Measurements from ENCODE around the gene DLGAP1. TPM values are rescaled to one million over a fixed set of nuclear protein-coding genes. Genes with fewer than 3 reads are reported as not detected.

DLGAP1 gene
- total and polyA plus RNA-seq, 2 of the 4 experiments (the other 2 are of a cell fraction) = under 0.01 to 0.09 TPM

- TF ChIP-seq POLR2A (IDR thresholded peaks at IDR 0.05; ENCODE audit: low read depth, low read length) = no peak
- TF ChIP-seq MAZ (IDR thresholded peaks at IDR 0.05; ENCODE audit: borderline replicate concordance, low read depth, low read length) = no peak
- no peak for TF ChIP-seq MAFK (IDR thresholded peaks at IDR 0.05; ENCODE audit: low read depth, low read length)
- TF ChIP-seq CEBPB (IDR thresholded peaks at IDR 0.05; ENCODE audit: low read depth, low read length) = no peak
- no peak for TF ChIP-seq RCOR1 (IDR thresholded peaks at IDR 0.05; ENCODE audit: insufficient replicate concordance, low read length)
- TF ChIP-seq SMC3 (IDR thresholded peaks at IDR 0.05; ENCODE audit: low read depth, low read length) = no peak
- TF ChIP-seq BHLHE40 (IDR thresholded peaks at IDR 0.05; ENCODE audit: low read depth, low read length) = no peak
- TF ChIP-seq ELK1 (IDR thresholded peaks at IDR 0.05; ENCODE audit: borderline replicate concordance, low read depth, low read length) = no peak
- TF ChIP-seq USF2 (IDR thresholded peaks at IDR 0.05; ENCODE audit: low read depth, low read length) = no peak
- no peak for TF ChIP-seq CHD1 (IDR thresholded peaks at IDR 0.05; ENCODE audit: low read depth, low read length)
- TF ChIP-seq CTCF (conservative IDR thresholded peaks at IDR 0.05; ENCODE audit: low read depth, low read length) = no peak
- WGBS, 2 experiments (ENCODE audit: extremely low coverage in 2 of 2, insufficient read length in 1 of 2) = 75% methylated on average over 5 of the region's 8 CpGs; no CpG with 5 or more reads in 1 of the 2 experiments
- H3K4me1 ChIP-seq (ENCODE audit: control insufficient read depth, insufficient read depth, low read length) = peaks cover 6% of the 10 kb centered on the region
- ChIA-PET CTCF (interaction anchor here (0.7 kb wide), 1 partner anchor 94 kb away, joined by 3 read pairs; no protein-coding TSS in a partner anchor), POLR2A (ENCODE audit: unreplicated experiment) (no interaction called here)
- dilution Hi-C loops (cut with HindIII; ENCODE audit: low sequenced_read_pairs, unreplicated experiment) (no loop called here), intact Hi-C loops (cut with micrococcal nuclease) (no loop called here), in situ Hi-C loops (cut with MboI; ENCODE audit: low sequenced_read_pairs) (no loop called here)
- H4K20me1 ChIP-seq (ENCODE audit: insufficient read depth, low read length) = no peaks in the 10 kb centered on the region
- peak overlapping the region; percentile 10; the same call in 1 of the 2 replicates for H4K91ac ChIP-seq (ENCODE audit: insufficient read depth, low read depth, low read length)
- H2BK120ac ChIP-seq (ENCODE audit: low read depth, low read length) = peak overlapping the region; percentile 10; the same call in 1 of the 2 replicates
- no peak overlapping the region for H4K5ac ChIP-seq (ENCODE audit: low read depth, low read length)
- H4K8ac ChIP-seq (ENCODE audit: low read depth in 2 of 2, low read length in 2 of 2) = no peak overlapping the region
- no TSS peak for BruUV-seq (replicated peaks)
- peak overlapping the region; percentile 65 for H2AK5ac ChIP-seq (ENCODE audit: low read depth, low read length)
- no peaks in the 10 kb centered on the region for H3K79me1 ChIP-seq (ENCODE audit: low read depth in 1 of 2, low read length in 2 of 2)
- no peak overlapping the region for H3K4me2 ChIP-seq (ENCODE audit: low read depth, low read length)
- H3K9me1 ChIP-seq (ENCODE audit: insufficient read depth, low read length) = peaks cover 2% of the 10 kb centered on the region
- no peak overlapping the region; the same call in 1 of the 2 replicates for H2BK20ac ChIP-seq (ENCODE audit: low read depth, low read length)
- DNase-seq (no peak), ATAC-seq (ENCODE audit: low read depth) (no peak)
- H3K18ac ChIP-seq (ENCODE audit: low read depth, low read length) = no peak overlapping the region
- no peak overlapping the region for H3K4ac ChIP-seq (ENCODE audit: low read depth, low read length)
- H2AFZ ChIP-seq (replicated peaks; ENCODE audit: low read length, poor library complexity) = no peak overlapping the region
- H3K56ac ChIP-seq (ENCODE audit: extremely low read depth, insufficient read depth, low read length) = no peak overlapping the region
- no peaks in the 10 kb centered on the region for H3K27me3 ChIP-seq (ENCODE audit: control insufficient read depth, insufficient read depth, low read length)
- no peaks in the 10 kb centered on the region for H3K9me3 ChIP-seq (ENCODE audit: control insufficient read depth, insufficient read depth, low read length)
- H3K36me3 ChIP-seq (ENCODE audit: control insufficient read depth, insufficient read depth, low read length) = no peaks in the 10 kb centered on the region
- H3K14ac ChIP-seq (replicated peaks; ENCODE audit: low read depth, low read length) = no peak overlapping the region
- no peak overlapping the region for H2AK9ac ChIP-seq (replicated peaks; ENCODE audit: low read depth, low read length, poor library complexity)
- H2BK15ac ChIP-seq (ENCODE audit: low read depth, low read length) = peak overlapping the region; percentile 74
- H3K27ac ChIP-seq (ENCODE audit: insufficient read depth, low read length) = no peak overlapping the region
- H2BK5ac ChIP-seq (ENCODE audit: low read depth, low read length, poor library complexity, severe bottlenecking) = peak overlapping the region; percentile 40
- H3K23ac ChIP-seq (ENCODE audit: low read depth, low read length) = no peak overlapping the region
- H3K9ac ChIP-seq (ENCODE audit: low read depth, low read length) = no peak overlapping the region
- no peak overlapping the region for H3K4me3 ChIP-seq (ENCODE audit: insufficient read depth, low read depth, low read length)
Observed at GRCh38 chr18:3901042-3901441, 554.1 kb downstream of the DLGAP1 start.
